ENCODE data around the gene RGSL1. TPM values are rescaled to one million over a fixed set of nuclear protein-coding genes. Genes with fewer than 3 reads are reported as not detected.

The RGSL1 gene
- total RNA-seq, 5 donors from 2014 or later (not counting 1 experiment from before 2014, with no cell fraction given): not detected

GRCh38 chr1:182603646-182604174 is 153.8 kb downstream of the RGSL1 start:
- Histone ChIP-seq H3K27me3 (replicated peaks in 1 of 2; ENCODE audit: control insufficient read depth in 2 of 2, extremely low read depth in 1 of 2, insufficient read depth in 2 of 2, low read length in 1 of 2) (peaks cover 0 to 7% of the 10 kb centered on the region in 2 experiments), H3K4me3 (ENCODE audit: control insufficient read depth in 1 of 2, extremely low read depth in 1 of 2, low read length in 1 of 2) (peak overlapping the region; percentile 33 to 55), H3K27ac (ENCODE audit: low read length) (peak overlapping the region; percentile 31), H3K36me3 (ENCODE audit: control insufficient read depth in 2 of 2, extremely low read depth in 1 of 2, insufficient read depth in 1 of 2, low read length in 1 of 2) (peaks cover 0 to 2% of the 10 kb centered on the region in 2 donors), H3K4me1 (ENCODE audit: control insufficient read depth in 1 of 2, extremely low read depth in 1 of 2, insufficient read depth in 2 of 2, low read length in 2 of 2) (peaks cover 12 to 25% of the 10 kb centered on the region in 2 experiments), H3K9me3 (no peaks in the 10 kb centered on the region)
- ChIA-PET CTCF (interaction anchor here (0.6 to 11.7 kb wide), 18 partner anchors 9 to 672 kb away, joined by 3 to 257 read pairs (median 5); partner anchors contain the start of genes NPL (in 1 of the 2) and RNASEL (in 1 of the 2)), POLR2A (interaction anchor here (0.6 to 1.5 kb wide), 6 partner anchors 9 to 260 kb away, joined by 3 to 8 read pairs (median 4); partner anchors contain the start of gene RNASEL (in 1 of the 2))
- 2% methylated on average over 8 of the region's 12 CpGs for WGBS (ENCODE audit: insufficient coverage)
- DNase-seq: no peak
- Mint-ChIP-seq H3K4me1 (peaks cover 0 to 10% (median 6%) of the 10 kb centered on the region in 3 donors), H3K27me3 (peaks cover under 1 to 6% of the 10 kb centered on the region in 2 donors), H3K36me3 (peaks cover 4% of the 10 kb centered on the region), H3K9me3 (no peaks in the 10 kb centered on the region), H3K4me3 (peak overlapping the region; percentile 71 to 82 (median 81)), H3K27ac (peak overlapping the region in 1 of 2 donors; percentile 80)
- peak; percentile 6 to 16 (median 10) for ATAC-seq (replicated peaks in 1 of 4)

- Histone ChIP-seq H3K27me3 (replicated peaks in 1 of 2; ENCODE audit: control insufficient read depth in 2 of 2, extremely low read depth in 1 of 2, insufficient read depth in 2 of 2, low read length in 1 of 2) (peaks cover 0 to 12% of the 10 kb centered on the region in 2 experiments), H3K4me3 (ENCODE audit: control insufficient read depth in 1 of 2, extremely low read depth in 1 of 2, low read length in 1 of 2) (peak within 1 kb of the TSS; percentile 33 to 55), H3K36me3 (ENCODE audit: control insufficient read depth in 2 of 2, extremely low read depth in 1 of 2, insufficient read depth in 1 of 2, low read length in 1 of 2) (peaks cover 0 to 2% of the 10 kb centered on the region in 2 donors), H3K27ac (ENCODE audit: low read length) (peak within 1 kb of the TSS; percentile 31), H3K4me1 (ENCODE audit: control insufficient read depth in 1 of 2, extremely low read depth in 1 of 2, insufficient read depth in 2 of 2, low read length in 2 of 2) (peaks cover 12 to 25% of the 10 kb centered on the region in 2 experiments), H3K9me3 (no peaks in the 10 kb centered on the region)
- Mint-ChIP-seq H3K4me3 (peak within 1 kb of the TSS; percentile 71 to 82 (median 81)), H3K9me3 (no peaks in the 10 kb centered on the region), H3K27ac (peak within 1 kb of the TSS; percentile 23 to 80), H3K4me1 (peaks cover 0 to 10% (median 6%) of the 10 kb centered on the region in 3 donors), H3K36me3 (peaks cover 4% of the 10 kb centered on the region), H3K27me3 (peaks cover 4 to 10% of the 10 kb centered on the region in 2 donors)
- ATAC-seq (replicated peaks in 1 of 4) (peak; percentile 88 to 96 (median 94)), DNase-seq (peak; percentile 59 to 92 (median 75))
- CTCF ChIA-PET: interaction anchor here (0.9 to 11.7 kb wide), 15 partner anchors 9 to 185 kb away, joined by 3 to 257 read pairs (median 4); partner anchors contain the start of genes NPL (in 1 of the 2) and RNASEL (in 1 of the 2)
- WGBS (ENCODE audit: insufficient coverage): 2% methylated on average over 38 of the region's 44 CpGs
- POLR2A ChIA-PET: interaction anchor here (0.6 to 1.0 kb wide), 4 partner anchors 10 to 181 kb away, joined by 4 to 8 read pairs (median 6); partner anchors contain the start of gene RNASEL (in 1 of the 2)
Observed at GRCh38 chr1:182604175-182605164, 154.5 kb downstream of the RGSL1 start, which contains the start of gene RGS16. TSS of gene RGS16 (minus strand) at chr1:182604389. CDS start at chr1:182604259, 130 bp downstream.

GRCh38 chr1:182607566-182607965 is 157.6 kb downstream of the RGSL1 start:
- H3K27me3 ChIP-seq (replicated peaks in 1 of 2; ENCODE audit: control insufficient read depth in 2 of 2, extremely low read depth in 1 of 2, insufficient read depth in 2 of 2, low read length in 1 of 2): peaks cover 0 to 31% of the 10 kb centered on the region in 2 experiments
- no peaks in the 10 kb centered on the region for H3K9me3 ChIP-seq
- ChIA-PET CTCF (interaction anchor here in 1 of 2 donors (1.2 to 1.7 kb wide), 6 partner anchors 8 to 179 kb away, joined by 3 to 7 read pairs (median 3); no protein-coding TSS in a partner anchor), POLR2A (interaction anchor here (0.6 kb wide), 2 partner anchors 9 to 149 kb away, joined by 4 to 7 read pairs; no protein-coding TSS in a partner anchor)
- H3K4me3 ChIP-seq (ENCODE audit: control insufficient read depth in 1 of 2, extremely low read depth in 1 of 2, low read length in 1 of 2): no peak overlapping the region
- no peak overlapping the region for H3K27ac Mint-ChIP-seq
- H3K36me3 Mint-ChIP-seq: no peaks in the 10 kb centered on the region
- no peak overlapping the region for H3K4me3 Mint-ChIP-seq
- H3K27ac ChIP-seq (ENCODE audit: low read length): no peak overlapping the region
- ATAC-seq (replicated peaks in 1 of 4) (no peak), DNase-seq (no peak)
- H3K36me3 ChIP-seq (ENCODE audit: control insufficient read depth in 2 of 2, extremely low read depth in 1 of 2, insufficient read depth in 1 of 2, low read length in 1 of 2): no peaks in the 10 kb centered on the region
- H3K9me3 Mint-ChIP-seq: no peaks in the 10 kb centered on the region
- H3K4me1 ChIP-seq (ENCODE audit: control insufficient read depth in 1 of 2, extremely low read depth in 1 of 2, insufficient read depth in 2 of 2, low read length in 2 of 2): peaks cover 10 to 20% of the 10 kb centered on the region in 2 experiments
- H3K4me1 Mint-ChIP-seq: peaks cover 0 to 10% (median 6%) of the 10 kb centered on the region in 3 donors
- 67% methylated on average over 1 of the region's 1 CpG for WGBS (ENCODE audit: insufficient coverage)
- H3K27me3 Mint-ChIP-seq: peaks cover 15 to 18% of the 10 kb centered on the region in 2 donors

GRCh38 chr1:182608236-182608635 is 158.3 kb downstream of the RGSL1 start:
- 100% methylated on average over 1 of the region's 2 CpGs for WGBS (ENCODE audit: insufficient coverage)
- peaks cover 10 to 15% of the 10 kb centered on the region in 2 experiments for H3K4me1 ChIP-seq (ENCODE audit: control insufficient read depth in 1 of 2, extremely low read depth in 1 of 2, insufficient read depth in 2 of 2, low read length in 2 of 2)
- no peak overlapping the region for H3K4me3 Mint-ChIP-seq
- no peak overlapping the region for H3K4me3 ChIP-seq (ENCODE audit: control insufficient read depth in 1 of 2, extremely low read depth in 1 of 2, low read length in 1 of 2)
- peaks cover 2 to 35% of the 10 kb centered on the region in 2 experiments for H3K27me3 ChIP-seq (replicated peaks in 1 of 2; ENCODE audit: control insufficient read depth in 2 of 2, extremely low read depth in 1 of 2, insufficient read depth in 2 of 2, low read length in 1 of 2)
- peaks cover 21 to 24% of the 10 kb centered on the region in 2 donors for H3K27me3 Mint-ChIP-seq
- H3K9me3 Mint-ChIP-seq: no peaks in the 10 kb centered on the region
- DNase-seq (no peak), ATAC-seq (replicated peaks in 1 of 4) (no peak)
- no peaks in the 10 kb centered on the region for H3K9me3 ChIP-seq
- H3K36me3 Mint-ChIP-seq: no peaks in the 10 kb centered on the region
- ChIA-PET POLR2A (no interaction called here), CTCF (interaction anchor here in 1 of 2 donors (1.3 to 1.5 kb wide), 2 partner anchors 11 to 13 kb away, joined by 3 to 4 read pairs; no protein-coding TSS in a partner anchor)
- peaks cover 0 to 10% (median 6%) of the 10 kb centered on the region in 3 donors for H3K4me1 Mint-ChIP-seq
- no peak overlapping the region for H3K27ac Mint-ChIP-seq
- no peak overlapping the region for H3K27ac ChIP-seq (ENCODE audit: low read length)
- H3K36me3 ChIP-seq (ENCODE audit: control insufficient read depth in 2 of 2, extremely low read depth in 1 of 2, insufficient read depth in 1 of 2, low read length in 1 of 2): no peaks in the 10 kb centered on the region

- no peaks in the 10 kb centered on the region for H3K36me3 Mint-ChIP-seq
- 91% methylated on average over 7 of the region's 9 CpGs for WGBS (ENCODE audit: insufficient coverage)
Observed at GRCh38 chr1:182608845-182609610, 159.1 kb downstream of the RGSL1 start.

More at GRCh38 chr1:182608845-182609610, 159.1 kb downstream of the RGSL1 start:
- Mint-ChIP-seq H3K4me3 (no peak overlapping the region), H3K27ac (peak overlapping the region in 1 of 2 donors; percentile 3), H3K4me1 (peaks cover 5 to 15% (median 12%) of the 10 kb centered on the region in 3 donors), H3K27me3 (peaks cover 29 to 32% of the 10 kb centered on the region in 2 donors), H3K9me3 (no peaks in the 10 kb centered on the region)
- ChIA-PET POLR2A (no interaction called here), CTCF (interaction anchor here (1.0 to 1.3 kb wide), 2 partner anchors 13 to 176 kb away, joined by 4 to 8 read pairs; no protein-coding TSS in a partner anchor)
- Histone ChIP-seq H3K4me3 (ENCODE audit: control insufficient read depth in 1 of 2, extremely low read depth in 1 of 2, low read length in 1 of 2) (no peak overlapping the region), H3K36me3 (ENCODE audit: control insufficient read depth in 2 of 2, extremely low read depth in 1 of 2, insufficient read depth in 1 of 2, low read length in 1 of 2) (no peaks in the 10 kb centered on the region), H3K27ac (ENCODE audit: low read length) (no peak overlapping the region), H3K9me3 (no peaks in the 10 kb centered on the region), H3K4me1 (ENCODE audit: control insufficient read depth in 1 of 2, extremely low read depth in 1 of 2, insufficient read depth in 2 of 2, low read length in 2 of 2) (peaks cover 2 to 9% of the 10 kb centered on the region in 2 experiments), H3K27me3 (replicated peaks in 1 of 2; ENCODE audit: control insufficient read depth in 2 of 2, extremely low read depth in 1 of 2, insufficient read depth in 2 of 2, low read length in 1 of 2) (peaks cover 10 to 38% of the 10 kb centered on the region in 2 experiments)
- ATAC-seq (replicated peaks in 1 of 4) (no peak), DNase-seq (no peak)
